ENCODE results near the gene KIAA0825.

GRCh38 chr5:94467346-94467953, 151.0 kb downstream of the KIAA0825 start:
- TF ChIP-seq CTCF (IDR thresholded peaks at IDR 0.05; ENCODE audit: low read length) (no peak), EZH2 (IDR thresholded peaks at IDR 0.05; ENCODE audit: borderline replicate concordance, low read length) (no peak)
